HG03066 (cell line): ENCODE results near the gene METTL3.

Source experiments
- ATAC-seq: cut with Tn5 transposase; IDR thresholded peaks from one replicate; pipeline ENCODE4 v1.9.1; 2021; ENCODE audit warnings: low read depth; ENCODE audit not compliant: unreplicated experiment

METTL3 gene

DNA sequence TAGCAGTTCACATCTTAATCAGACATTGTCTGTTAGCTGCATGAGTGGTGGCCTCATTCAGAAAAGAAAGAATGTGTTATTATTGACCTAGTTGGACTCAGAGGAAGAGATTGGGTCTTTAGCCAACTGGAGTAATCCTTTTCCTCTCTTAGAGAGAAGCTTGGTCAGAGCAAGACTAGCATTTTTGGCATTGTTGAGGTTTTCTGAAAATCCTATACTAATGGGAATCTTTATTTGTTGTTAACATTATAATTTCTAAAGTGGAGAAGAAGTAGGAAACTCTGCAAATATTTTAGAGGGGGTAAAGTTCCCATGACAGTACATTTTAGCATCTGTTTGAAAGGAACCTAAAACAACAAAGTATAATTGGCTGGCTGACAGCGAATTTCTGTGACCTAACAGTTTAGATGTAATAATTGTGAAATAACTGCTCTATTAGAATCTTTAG, 24.5 kb downstream of the METTL3 start:
- ATAC-seq = no peak

DNA sequence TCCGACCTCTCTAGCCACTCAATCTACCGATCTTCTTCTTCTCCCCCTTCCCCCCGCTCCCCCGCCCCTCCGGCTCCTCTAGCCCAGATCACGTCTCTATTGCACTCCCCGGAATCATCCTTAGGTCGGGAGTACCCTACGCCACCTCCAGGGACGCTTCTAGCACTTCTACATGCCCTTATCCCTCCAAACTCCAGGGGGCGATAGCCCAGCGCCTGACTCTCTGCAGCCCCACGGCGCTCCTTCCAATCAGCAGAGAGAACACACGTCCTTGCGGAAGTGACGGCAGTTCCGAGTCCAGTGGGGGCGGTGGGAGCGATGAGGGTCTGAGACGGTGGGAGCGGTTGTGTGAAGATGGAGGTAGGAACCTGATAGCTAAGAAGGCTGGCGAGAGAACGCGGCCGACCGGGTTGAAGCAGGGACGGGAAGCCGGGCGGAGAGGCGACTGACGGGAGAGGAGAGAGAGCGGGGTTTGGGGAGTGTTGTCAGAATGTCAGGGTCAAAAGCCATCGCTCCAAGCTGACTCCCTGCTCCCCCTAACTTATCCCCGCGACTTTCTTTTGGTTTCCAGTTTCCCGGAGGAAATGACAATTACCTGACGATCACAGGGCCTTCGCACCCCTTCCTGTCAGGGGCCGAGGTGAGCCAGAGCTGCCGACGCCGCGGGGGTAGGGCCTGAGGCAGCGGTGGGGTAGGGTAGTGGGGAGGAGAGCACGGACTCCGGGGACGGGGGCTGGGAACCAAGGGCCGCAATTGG, 34.0 kb downstream of the METTL3 start, which contains the start of the genes RAB2B and TOX4:
RAB2B (minus strand) TSS at position 35 of the 757 bp plus-strand sequence. CDS start 87 bp downstream, outside the sequence.
TOX4 (plus strand) TSS at position 271 of the 757 bp plus-strand sequence; CDS start at position 355, 84 bp downstream.
- ATAC-seq = peak; percentile 99

DNA sequence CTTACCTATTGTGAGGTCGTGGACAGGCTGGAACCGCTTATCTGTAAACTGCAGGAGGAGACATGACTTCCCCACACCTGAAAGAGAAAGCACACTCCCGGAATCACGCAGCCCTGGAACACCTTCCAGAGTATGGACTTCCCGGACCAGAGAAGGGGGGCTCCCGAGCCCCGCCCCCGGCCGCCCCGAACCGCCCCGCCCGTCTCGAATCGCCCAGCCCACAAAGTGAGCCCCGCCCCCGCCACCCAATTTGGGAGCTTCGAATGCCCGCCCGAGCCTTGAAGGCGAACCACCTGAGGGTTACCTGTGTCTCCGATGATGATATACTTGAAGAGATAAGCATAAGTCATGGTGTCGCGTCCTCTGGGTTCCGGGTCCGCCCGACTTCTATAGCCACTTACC, 34.6 kb downstream of the METTL3 start:
- ATAC-seq = no peak

DNA sequence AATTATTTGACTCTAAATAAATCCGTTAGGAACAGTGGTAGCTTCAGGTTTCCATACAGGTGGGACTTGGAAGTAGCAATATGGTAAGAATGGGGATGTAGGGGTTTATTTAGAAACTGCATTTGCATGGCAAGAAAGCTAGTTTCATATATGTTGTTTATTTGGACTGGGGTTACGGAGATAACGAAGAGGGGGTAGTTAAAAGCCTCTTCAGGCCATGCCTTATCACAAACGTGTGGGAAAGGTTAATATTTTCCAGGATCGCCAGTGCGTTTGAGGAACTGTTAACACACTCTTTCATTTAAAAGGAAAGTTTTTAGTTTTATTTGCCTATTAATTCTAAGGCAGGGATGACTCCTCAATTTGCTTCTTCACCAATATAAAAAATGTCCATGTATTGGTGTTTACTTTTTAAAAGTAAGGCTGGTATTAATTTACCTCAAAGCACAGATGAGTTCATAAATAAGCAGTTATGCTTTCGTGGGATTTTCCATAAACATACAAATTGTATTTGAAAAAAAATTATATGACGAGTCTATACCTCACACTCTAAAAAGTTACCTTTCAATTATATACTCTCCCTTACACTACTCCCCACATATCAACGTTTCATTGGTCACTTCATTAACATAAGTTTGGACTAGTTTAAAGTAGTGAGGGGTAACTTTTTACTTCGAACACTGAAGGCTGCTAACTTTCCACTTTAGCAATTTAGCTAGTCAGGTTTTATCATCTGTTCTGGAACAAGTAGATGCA, 35.2 kb downstream of the METTL3 start:
- no peak for ATAC-seq

DNA sequence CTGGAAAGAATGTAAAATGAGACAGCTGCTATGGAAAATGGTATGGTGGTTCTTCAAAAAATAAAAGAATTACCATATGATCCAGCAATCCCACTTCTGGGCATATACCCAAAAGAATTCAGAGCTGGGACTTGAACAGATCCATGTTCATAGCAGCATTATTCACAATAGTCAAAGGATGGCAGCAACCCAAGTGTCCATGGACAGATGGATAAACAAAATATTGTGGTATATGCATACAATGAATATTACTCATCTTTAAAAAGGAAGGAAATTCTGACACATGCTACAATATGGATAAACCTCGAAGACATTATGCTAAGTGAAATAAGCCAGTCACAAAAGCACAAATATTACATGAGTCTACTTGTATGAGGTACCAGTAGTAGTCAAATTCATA, 43.5 kb downstream of the METTL3 start:
- no peak for ATAC-seq

DNA sequence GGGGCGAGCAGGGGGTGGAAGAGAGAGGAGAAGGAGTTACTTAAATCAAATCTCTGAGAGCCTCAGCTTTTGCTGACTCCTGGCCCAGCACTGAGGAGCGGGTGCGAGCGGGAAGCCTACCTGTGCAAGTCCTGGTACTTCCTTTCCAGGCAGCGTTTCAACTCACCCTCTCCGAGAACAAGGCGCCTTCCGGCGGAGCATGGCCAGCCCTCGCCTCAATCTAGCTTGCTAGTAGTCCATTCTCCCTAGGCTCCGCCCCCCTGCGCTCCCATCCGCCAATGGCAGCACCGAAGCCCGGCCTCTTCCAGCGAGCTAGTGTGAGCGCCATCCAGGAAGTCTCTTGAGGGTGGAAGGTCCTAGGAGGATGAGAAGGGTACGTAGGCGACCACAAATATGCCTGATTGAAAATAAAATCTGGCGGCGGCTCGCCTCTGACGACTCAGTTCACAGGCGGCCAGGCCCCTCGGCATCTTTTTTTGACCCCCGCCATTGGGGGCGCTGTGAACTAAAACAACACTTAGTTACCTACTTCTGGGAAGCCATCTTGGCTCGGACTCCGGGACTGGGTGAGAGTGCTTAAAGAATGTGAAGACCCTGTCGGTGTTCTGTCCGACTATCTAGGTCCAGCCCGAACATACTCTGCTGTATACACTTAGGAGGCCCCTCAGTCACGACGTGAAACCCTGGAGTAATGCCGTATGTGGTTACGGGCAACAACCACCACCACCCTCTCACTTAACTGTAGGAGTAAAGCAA, 55.0 kb downstream of the METTL3 start, which contains the start of gene CHD8:
CHD8 (minus strand) TSS at position 212 of the 756 bp plus-strand sequence. CDS start 24,480 bp downstream, outside the sequence.
- ATAC-seq = peak; percentile 94

DNA sequence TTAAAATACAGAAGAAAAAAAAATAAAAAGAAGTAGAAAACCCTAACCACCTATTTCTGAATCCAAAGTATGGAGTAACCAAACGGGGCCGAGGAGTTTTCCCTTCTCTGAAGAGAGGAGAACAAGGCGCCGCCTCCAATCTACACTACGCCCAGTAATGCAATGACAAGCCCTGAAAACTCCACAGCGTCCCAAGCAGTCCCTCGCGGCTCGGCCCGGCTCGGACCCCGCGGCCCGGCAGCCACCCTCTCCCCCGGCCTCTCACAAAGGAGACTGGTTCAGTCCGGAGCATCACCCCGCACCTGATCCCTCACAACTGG, 55.6 kb downstream of the METTL3 start:
- ATAC-seq = peak; percentile 23

DNA sequence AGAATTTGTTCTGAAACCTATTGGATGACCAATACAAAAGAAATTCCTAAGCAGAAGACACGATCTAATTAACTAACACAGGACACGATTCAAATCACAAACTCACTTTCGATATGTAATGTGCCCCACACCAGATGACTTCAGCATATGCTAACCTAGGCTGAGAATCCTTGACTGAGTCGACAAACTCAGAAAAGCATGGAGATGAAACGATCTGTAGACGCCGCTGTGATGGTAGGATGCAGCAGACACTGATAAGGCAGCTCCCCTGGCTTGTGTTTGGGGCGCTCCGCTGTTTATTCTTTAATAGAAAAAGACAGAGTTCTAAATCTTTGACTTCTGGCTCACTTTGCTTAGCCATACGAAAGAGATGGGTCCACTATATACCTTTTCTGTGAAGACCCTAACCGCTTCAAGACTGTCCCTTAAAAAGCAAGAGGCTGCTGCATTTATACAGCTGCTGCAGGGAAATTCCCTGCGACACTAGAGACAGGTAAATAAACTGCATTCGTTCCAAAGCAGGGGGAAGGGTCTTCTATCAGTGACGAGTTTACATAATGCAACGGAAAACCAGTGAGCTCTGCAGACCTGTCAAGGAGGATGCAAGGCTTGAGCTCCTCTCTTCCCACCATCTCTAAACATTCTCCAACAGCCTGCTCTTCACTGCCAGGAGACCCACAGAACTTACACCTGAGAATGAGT, 56.1 kb downstream of the METTL3 start:
- no peak for ATAC-seq

DNA sequence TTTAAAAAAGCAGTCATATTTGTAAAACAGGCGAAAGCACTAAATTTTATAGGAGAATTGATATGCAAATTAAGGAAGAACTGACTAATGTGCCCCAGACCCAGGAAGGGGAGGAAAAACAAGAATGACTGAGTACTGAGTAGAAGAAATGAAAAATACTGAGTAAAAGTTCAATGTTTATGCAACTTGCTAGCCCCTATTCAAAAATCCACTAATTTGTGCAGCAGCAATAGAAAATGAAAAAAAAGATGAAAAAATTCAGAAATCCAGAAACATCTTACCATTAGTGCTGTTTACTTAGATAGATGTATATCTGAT, 61.3 kb downstream of the METTL3 start:
- ATAC-seq = no peak
